GOT3 (cell line): ENCODE data around the gene CBY2.
"Not testable (repeated sequence)": the region's sequence is repeated elsewhere in the genome, so short reads cannot be mapped to it uniquely, and the experiment has no call there.

Experiments
- DNase-seq: peaks from one replicate; lab custom pipeline; 2025; ENCODE audit warnings: mixed read lengths; lab: John Stamatoyannopoulos, UW

The CBY2 gene

DNA sequence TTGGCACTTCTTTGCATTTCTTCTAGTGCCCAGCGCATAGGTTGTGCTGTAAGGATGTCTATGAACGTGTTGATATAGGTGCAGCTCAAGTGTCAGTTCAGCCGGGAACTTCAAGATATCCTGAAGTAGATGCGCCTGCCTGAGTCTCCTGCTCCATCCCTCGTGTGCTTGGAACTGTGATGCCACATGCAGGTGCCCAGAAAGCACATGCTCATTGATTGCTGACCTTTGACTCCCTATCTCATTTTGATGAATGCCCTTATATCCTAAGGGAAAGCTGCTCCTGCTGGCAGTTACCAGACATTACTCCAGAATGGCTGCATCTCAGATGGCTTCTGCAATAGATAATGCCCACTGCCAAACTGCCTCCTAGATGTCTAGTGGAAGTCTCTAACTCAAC lies 40.9 kb downstream of the CBY2 start:
- DNase-seq, result no peak

DNA sequence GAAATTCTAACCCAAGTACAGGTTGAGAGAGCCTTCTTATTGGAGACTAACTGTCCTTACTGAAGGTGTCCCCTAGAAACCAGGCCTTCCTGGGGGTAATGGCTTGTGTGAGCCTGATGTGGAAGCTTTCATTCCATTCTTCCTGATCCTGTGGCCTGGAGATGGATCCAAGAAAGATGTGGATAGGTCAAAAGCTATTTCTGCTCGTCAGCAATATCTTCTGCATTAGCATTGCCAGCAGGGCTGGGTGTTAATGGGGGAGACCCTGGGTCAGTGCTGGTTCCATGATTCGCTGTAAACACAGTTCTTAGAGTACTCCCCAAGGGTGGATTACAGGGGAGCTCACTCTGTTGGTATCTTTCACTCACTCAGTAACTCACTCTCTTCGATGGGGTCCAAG lies 42.9 kb downstream of the CBY2 start:
- DNase-seq, result no peak

DNA sequence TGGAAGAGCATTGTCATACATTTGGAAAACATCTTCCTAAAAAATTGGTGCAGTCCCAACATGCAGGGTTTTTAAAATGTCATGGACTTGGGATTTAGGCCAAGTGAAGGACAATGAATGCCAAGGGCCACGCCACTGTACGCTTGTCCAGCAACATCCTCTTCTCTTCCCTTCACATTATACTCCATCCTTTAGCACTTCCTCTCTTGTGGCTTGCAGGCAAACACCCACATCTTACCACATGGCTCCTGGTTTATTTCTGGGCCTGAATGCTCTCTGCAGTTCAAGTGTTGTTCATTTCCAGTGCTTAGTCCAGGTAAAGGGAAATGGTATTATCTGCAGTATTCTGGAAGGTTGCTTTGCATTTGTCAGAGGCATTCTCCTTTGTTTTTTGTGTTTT lies 45.0 kb downstream of the CBY2 start:
- DNase-seq, result no peak

DNA sequence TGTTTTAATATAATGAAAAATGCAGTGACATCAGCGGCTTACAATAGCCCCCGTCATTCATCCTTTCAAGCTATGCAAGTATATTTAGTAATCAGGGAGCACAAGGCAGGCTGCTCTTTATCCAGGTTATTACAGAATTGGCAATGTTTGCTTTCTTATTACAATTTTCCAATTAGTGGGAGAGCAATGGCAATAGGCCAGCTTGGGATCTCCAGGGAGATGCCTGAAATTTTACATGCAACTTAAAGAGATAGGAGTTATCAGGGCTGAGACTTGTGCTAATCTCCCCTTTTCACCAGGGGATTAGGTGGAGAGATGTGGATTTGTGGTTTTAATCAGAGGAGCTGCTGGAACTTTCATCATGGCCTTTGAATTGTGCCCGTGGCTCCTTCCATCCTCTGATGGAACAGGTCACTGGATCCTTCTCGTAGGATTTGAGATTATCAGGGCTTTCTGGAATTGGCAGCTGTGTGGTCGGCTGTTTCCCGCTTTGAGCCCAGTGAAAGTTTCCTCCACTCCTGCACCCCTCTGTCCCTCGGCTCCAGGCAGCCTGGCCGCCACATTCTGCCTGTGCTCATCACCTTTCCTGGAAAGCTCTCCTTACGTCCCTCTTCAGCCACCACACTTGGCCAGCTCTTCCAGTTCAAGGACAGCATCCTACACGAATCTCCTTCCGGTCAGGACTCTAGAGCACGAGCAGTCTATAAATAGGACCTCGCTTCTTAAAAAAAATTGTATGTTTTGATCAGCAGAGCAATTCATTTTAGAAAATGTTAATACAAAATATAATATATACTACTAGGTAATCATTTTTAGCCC lies 47.0 kb downstream of the CBY2 start:
- DNase-seq, result no peak

DNA sequence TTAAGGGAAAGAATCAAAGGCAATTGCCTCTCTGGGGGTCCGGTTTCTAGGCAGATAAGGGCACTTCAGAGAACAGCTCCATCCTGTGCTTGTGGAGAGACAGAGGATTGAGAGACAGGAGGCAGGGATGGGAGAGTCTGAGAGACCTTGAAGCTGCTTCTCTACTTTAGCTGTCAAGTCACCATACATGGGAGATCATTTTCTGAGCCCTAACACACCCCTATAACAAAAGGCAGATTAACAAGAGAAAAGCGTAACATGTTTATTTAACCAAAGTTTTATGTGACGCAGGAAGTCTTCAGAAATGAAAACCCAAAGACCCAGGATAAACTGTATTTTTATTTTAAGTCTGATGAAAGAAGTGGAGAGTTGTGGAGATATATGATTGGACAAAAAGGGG lies 48.4 kb downstream of the CBY2 start:
- DNase-seq, result no peak

DNA sequence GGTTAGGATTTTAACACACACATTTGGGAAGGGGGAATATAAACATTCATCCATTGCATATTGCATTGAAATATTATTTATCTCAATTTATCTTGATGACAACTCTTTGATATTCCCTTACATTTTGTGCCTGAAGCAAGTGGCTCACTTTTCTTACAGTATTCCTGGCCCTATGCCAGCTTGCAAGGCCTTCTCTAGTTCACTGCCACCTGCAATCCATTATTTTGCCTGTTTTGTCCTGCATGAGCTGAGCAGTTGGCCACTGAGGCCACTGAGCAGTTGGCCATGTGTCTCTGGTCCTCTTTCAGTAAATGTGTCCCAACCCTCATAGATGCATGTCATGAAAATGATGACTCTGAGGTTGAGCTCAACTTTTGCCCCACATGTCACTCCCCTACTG lies 49.8 kb downstream of the CBY2 start:
- DNase-seq, result no peak

DNA sequence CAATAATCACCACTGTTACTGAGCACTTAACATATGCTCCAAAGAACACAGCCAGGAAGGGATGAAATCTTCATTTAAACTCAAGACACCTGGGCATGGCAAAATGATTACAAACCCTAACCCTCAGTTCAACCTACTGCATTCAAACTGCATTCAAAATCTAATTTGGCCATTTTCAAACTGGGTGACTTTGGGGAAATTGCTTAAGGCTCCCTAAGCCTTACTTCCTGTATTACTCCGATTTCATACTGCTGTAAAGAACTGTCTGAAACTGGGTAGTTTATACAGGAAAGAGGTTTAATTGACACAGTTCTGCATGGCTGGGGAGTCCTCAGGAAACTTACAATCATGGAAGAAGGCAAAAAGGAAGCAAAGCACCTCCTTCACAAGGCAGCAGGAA lies 50.4 kb downstream of the CBY2 start:
- DNase-seq, result no peak

DNA sequence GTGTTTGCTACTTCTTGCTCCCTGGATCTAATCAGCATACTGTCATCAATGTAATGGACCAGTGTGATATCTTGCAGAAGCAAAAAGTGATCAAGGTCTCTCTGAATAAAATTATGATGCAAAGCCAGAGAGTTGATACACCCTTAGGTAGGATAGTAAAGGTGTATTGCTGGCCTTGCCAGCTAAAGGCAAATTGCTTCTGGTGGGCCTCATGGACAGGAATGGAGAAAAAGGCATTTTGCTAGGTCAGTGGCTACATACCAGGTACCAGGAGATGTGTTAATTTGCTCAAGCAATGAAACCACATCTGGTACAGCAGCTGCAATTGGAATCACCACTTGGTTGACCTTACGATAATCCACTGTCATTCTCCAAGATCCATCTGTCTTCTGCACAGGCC lies 54.4 kb downstream of the CBY2 start:
- not testable (repeated sequence) for DNase-seq

DNA sequence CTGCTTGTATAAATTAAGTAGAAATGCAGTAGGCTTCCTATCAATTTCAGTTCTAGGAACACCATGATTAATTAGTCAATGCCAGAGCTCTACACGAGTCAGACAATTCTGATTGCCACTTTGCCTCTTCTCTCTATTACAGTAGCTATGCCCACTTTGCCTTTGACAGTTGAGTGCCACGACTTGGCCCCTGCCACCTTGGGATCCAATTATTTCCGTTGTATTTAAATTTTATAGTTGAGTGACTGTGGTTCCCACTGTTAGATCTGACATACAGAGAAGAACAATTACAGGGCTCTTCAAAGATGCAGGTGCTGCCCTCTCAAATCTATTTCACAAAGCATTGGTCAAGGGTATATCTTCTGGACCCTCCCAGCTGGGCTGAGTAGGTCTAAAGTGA lies 55.5 kb downstream of the CBY2 start:
- DNase-seq, result not testable (repeated sequence)

DNA sequence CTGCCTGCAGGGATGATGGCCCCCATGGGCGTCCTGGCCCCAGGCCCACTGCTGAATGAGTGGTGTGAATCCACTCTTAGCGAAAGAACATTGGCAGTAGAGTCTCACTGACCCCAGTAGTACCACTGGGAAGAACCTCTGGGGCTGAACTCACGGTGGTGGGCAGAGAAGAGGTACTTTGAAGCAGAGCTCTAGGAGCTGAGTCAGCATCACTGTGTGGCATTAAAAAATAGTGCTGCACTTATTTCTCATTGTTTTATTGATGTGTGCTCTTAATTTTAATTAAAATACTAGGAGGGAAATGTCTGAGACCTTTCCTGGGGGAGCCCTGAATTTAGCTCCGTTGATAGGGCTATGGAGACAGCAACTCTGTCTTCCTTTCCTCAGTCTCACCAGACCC lies 61.3 kb downstream of the CBY2 start:
- DNase-seq, result no peak
